Measurements from ENCODE around the gene C1orf210.

C1orf210 gene

DNA sequence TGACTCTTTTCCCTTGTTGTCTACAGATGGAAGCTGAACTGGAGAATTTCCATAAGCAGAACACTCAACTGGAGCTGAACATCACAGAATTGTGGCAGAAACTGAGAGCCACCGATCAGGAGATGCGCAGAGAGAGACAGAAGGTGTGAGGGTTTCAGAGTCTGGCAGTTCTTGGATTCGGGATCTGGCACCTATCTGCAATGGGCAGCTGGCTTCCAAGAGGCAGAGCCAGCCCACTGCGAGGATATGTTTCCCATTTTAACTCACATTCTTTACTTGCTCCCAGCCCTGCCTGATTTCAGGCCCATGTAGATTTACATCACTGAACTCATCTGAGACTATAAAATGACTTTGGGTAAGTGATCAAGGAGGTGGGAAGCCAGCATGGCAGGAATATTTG is 52.9 kb downstream of the C1orf210 start:
- Histone ChIP-seq H3K27ac (peak overlapping the region in 1 of 21 experiments; percentile 14), H3K4me3 (no peak overlapping the region)

GRCh38 chr1:43232074-43232473 is 53.3 kb downstream of the C1orf210 start:
- peak overlapping the region in 1 of 21 experiments; percentile 14 for H3K27ac ChIP-seq

More at GRCh38 chr1:43232074-43232473, 53.3 kb downstream of the C1orf210 start:
- H3K4me3 ChIP-seq, result no peak overlapping the region
